Suprapubic skin (tissue), 4 donors: Measurements from ENCODE around the gene ZNF22. TPM values are rescaled to one million over a fixed set of nuclear protein-coding genes. Genes with fewer than 3 reads are reported as not detected.

Source experiments
- DNase-seq, 2 donors: peaks; one replicate each; pipeline ENCODE4 v3.0.0-alpha.2; 2019; ENCODE audit warnings: low spot score in 2 of 2
- H3K27ac ChIP-seq: fragments of 200-600 bp; sonication (generic); one replicate; pipeline ENCODE4 v1.5.1; 2019
- H3K27me3 ChIP-seq: fragments of 200-600 bp; sonication (generic); one replicate; pipeline ENCODE4 v1.5.1; 2019
- H3K36me3 ChIP-seq: fragments of 200-600 bp; sonication (generic); one replicate; pipeline ENCODE4 v1.5.1; 2019
- H3K4me1 ChIP-seq: fragments of 200-600 bp; sonication (generic); one replicate; pipeline ENCODE4 v1.5.1; 2019
- H3K4me3 ChIP-seq: fragments of 200-600 bp; sonication (generic); one replicate; pipeline ENCODE4 v1.5.1; 2019; ENCODE audit warnings: mild to moderate bottlenecking
- H3K9me3 ChIP-seq: fragments of 200-600 bp; sonication (generic); one replicate; pipeline ENCODE4 v1.5.1; 2019
- EP300 ChIP-seq: sonication (generic); formaldehyde crosslinking; IDR thresholded peaks from one replicate; pipeline ENCODE4 v1.6.1; 2017; ENCODE audit warnings: antibody characterized with exemption
- POLR2A ChIP-seq, 2 donors: fragments of 450-650 bp; IDR thresholded peaks; one replicate each; pipeline ENCODE4 v1.6.1; 2017; ENCODE audit warnings: antibody characterized with exemption in 2 of 2, mild to moderate bottlenecking in 2 of 2, moderate library complexity in 2 of 2
- POLR2AphosphoS5 ChIP-seq, 3 donors: sonication (generic); formaldehyde crosslinking; IDR thresholded peaks; one replicate each; pipeline ENCODE4 v1.6.1; 2017; ENCODE audit warnings: antibody characterized with exemption in 3 of 3
- WGBS: methylation state at CpG from one replicate; pipeline ENCODE4 v1.1.5; 2018; 5-methylcytosine and 5-hydroxymethylcytosine counted together
- total RNA-seq, 4 donors: library from RNA; depleted of rRNA; stranded (reverse); fragments of >200 nt; gene quantifications; one replicate each; pipeline ENCODE4 v1.1.0, GENCODE V29; 2016
- TF ChIP-seq, protein P1 (sequence below), 2 donors: fragments of 200-600 bp in 1 of 2; fragments of 450-650 bp in 1 of 2; sonication (generic) in 1 of 2; IDR thresholded peaks; one replicate each; pipeline ENCODE4 v1.5.1; 2016 to 2019; ENCODE audit warnings: antibody characterized with exemption in 2 of 2, mild to moderate bottlenecking in 1 of 2, moderate library complexity in 1 of 2

The ZNF22 gene
- total RNA-seq, 4 donors from 2014 or later: 6.7 to 15.1 (median 8.5) TPM

DNA sequence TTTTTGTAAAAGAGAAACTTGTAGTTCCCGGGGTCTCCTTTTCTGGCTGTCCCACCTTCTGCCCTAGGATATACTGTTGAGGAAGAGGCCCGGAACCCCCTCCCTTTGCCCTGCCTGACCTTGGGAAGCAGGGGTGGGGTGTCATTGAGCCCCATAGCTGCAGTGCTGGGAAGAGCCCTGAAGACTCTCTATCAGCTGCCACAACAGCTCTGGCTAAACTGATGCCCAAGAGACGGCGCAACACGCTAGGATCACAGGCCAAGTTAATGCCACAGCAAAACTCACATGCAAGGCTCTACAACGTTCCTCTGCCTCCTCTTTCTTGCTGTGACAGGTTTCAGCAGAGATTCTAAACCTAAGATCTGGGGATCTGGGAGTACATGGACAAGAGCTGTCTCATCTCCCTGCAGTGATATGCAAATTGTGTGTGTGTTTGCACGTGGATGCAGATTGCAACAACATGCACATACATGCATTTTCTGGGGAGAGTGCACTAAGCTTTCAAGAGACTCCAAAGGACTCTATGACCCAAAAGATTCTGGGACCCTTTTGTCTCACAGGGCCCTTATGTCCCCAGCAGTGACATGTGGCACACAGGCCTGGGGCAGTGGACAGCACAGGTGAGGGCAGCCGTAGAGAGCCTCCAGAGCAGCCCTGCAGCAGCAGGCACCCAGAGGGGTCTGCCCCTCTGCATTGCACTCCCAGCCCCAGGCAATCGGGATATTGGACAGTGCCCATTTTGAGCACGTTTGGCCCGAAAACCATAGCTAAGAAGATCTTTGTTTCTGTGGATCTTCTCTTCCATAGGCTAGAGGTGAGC lies 38.6 kb upstream of the ZNF22 start:
- Histone ChIP-seq H3K4me1 (peaks cover 89% of the 10 kb centered on the region), H3K36me3 (no peaks in the 10 kb centered on the region), H3K27me3 (no peaks in the 10 kb centered on the region), H3K4me3 (peak overlapping the region; percentile 75), H3K9me3 (no peaks in the 10 kb centered on the region), H3K27ac (no peak overlapping the region)
- WGBS: 62% methylated on average over 11 of the region's 11 CpGs
- no peak for DNase-seq
- no peak for TF ChIP-seq POLR2A (IDR thresholded peaks at IDR 0.05)
- TF ChIP-seq POLR2AphosphoS5 (IDR thresholded peaks at IDR 0.05): no peak
- TF ChIP-seq EP300: no peak
- TF ChIP-seq, protein P1, sequence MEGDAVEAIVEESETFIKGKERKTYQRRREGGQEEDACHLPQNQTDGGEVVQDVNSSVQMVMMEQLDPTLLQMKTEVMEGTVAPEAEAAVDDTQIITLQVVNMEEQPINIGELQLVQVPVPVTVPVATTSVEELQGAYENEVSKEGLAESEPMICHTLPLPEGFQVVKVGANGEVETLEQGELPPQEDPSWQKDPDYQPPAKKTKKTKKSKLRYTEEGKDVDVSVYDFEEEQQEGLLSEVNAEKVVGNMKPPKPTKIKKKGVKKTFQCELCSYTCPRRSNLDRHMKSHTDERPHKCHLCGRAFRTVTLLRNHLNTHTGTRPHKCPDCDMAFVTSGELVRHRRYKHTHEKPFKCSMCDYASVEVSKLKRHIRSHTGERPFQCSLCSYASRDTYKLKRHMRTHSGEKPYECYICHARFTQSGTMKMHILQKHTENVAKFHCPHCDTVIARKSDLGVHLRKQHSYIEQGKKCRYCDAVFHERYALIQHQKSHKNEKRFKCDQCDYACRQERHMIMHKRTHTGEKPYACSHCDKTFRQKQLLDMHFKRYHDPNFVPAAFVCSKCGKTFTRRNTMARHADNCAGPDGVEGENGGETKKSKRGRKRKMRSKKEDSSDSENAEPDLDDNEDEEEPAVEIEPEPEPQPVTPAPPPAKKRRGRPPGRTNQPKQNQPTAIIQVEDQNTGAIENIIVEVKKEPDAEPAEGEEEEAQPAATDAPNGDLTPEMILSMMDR (IDR thresholded peaks at IDR 0.05): no peak

DNA sequence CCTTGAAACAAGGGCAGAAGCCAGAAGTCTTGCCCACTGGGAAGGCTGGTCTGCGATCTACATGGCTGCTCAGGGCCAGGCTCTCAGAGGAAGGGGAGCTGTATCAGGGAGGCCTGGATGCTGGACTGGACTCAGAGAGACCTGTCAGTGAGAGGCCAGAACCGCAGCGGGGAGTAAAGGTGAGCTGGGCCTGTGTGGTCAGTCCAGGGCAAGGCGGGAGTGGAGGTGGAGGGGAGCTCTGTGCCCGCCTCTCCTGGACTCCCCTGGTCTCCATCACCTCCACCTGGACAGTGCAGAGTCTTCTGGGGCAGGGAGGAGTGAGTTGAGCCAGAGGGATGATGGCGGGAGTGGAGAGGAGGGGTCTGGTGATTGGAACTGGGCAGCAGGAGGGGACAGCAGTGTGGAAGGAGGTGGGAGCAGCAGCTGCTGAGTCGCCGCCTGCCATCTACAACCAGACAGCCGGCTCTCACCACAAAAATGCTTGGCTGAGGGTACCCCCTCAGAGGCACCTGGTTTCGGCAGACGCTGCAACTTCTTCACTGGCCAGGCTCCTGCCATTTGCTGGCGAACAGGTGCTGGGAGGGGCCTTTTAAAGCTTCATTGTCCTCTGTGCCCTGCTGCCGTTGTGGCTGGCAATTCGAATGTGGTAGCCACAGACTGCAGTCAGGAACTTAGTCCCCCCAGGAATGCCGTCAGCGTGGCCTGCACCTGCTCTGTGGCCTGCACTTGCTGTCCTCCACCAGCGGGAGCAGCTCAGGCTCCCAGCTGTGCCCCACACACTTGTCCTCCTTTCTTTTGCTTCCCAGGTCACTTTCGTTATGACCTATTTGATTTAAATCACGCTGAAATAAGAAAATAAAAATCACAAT lies 37.6 kb upstream of the ZNF22 start:
- H3K27ac ChIP-seq: peak overlapping the region; percentile 82
- peaks cover 92% of the 10 kb centered on the region for H3K4me1 ChIP-seq
- 81% methylated on average over 19 of the region's 19 CpGs for WGBS
- no peaks in the 10 kb centered on the region for H3K27me3 ChIP-seq
- TF ChIP-seq POLR2A (IDR thresholded peaks at IDR 0.05): peak in 1 of 2 donors; percentile 17
- TF ChIP-seq, protein P1 (IDR thresholded peaks at IDR 0.05): no peak
- H3K9me3 ChIP-seq: no peaks in the 10 kb centered on the region
- no peaks in the 10 kb centered on the region for H3K36me3 ChIP-seq
- no peak for DNase-seq
- H3K4me3 ChIP-seq: peak overlapping the region; percentile 75

DNA sequence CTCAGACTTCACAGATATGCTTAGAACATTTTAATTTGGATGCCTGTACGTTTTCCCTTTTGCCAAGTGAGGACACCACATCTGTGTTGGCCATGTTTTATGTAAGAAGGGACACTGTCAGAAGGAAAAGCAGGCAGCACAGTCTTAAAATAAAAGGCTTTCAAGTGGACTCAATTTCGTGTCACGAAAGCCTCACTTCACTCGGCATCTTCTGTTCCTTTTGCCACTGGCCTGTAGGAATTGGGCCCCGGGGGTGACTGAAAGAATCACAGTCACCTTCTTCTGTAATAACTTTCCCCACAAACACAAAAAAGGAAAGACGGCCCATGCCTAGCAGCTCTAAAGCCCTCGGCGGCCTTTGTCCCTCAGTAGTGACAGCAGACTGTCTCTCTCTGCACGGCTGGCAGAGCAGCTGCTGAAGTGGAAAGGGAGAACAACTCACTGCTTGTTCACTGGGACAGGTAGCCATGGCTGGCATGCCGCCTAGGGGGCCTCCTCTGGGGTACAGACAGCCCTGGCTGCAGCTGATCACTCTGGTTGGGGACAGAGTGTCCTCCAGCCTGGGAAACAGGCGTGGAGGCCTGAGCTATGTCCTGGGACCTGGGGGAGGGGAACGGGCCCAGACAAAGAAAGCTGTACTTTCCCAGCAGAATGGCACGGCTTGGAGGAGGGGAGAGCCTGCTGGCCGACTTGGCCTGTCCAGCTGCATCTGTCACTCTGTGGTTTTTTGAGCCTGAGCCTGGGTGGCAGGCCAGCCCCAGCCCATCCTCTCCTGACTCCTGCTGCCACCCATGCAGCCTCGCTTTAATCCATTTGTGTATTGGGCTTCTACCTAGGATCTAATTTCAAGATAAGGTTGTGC lies 36.7 kb upstream of the ZNF22 start:
- Histone ChIP-seq H3K4me1 (peaks cover 92% of the 10 kb centered on the region), H3K9me3 (no peaks in the 10 kb centered on the region), H3K27ac (peak overlapping the region; percentile 82), H3K36me3 (no peaks in the 10 kb centered on the region), H3K4me3 (peak overlapping the region; percentile 75), H3K27me3 (no peaks in the 10 kb centered on the region)
- TF ChIP-seq, protein P1 (IDR thresholded peaks at IDR 0.05): no peak
- TF ChIP-seq POLR2A (IDR thresholded peaks at IDR 0.05) (no peak), POLR2AphosphoS5 (IDR thresholded peaks at IDR 0.05) (peak in 1 of 3 donors; percentile 43)
- WGBS: 61% methylated on average over 8 of the region's 15 CpGs
- peak in 1 of 2 donors; percentile 67 for DNase-seq

DNA sequence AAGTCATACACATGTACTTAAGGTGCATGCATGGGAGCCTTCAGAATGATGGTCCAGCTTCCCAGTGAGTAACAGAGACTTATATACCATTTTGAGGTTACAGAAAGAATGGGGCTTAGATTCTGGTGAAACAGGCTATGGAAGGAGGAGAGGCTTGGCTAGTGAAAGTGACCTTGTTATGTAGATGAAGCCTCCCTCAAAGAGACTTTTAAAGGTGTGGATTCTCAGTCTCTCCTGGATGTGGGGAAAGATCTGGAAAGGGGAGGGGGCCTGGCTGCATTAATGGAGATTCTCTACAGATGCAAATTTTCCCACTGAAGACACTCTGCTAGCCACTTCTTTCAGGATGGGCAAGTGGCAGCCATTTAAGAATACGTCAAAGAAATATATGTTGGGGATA lies 35.6 kb upstream of the ZNF22 start:
- Histone ChIP-seq H3K4me3 (no peak overlapping the region), H3K36me3 (no peaks in the 10 kb centered on the region), H3K27me3 (no peaks in the 10 kb centered on the region), H3K9me3 (no peaks in the 10 kb centered on the region), H3K4me1 (peaks cover 85% of the 10 kb centered on the region), H3K27ac (peak overlapping the region; percentile 82)
- WGBS: 94% methylated on average over 1 of the region's 1 CpG
- TF ChIP-seq, protein P1 (IDR thresholded peaks at IDR 0.05): no peak
- TF ChIP-seq POLR2A (IDR thresholded peaks at IDR 0.05): no peak
- no peak for TF ChIP-seq POLR2AphosphoS5 (IDR thresholded peaks at IDR 0.05)
- no peak for TF ChIP-seq EP300
- DNase-seq: no peak
